Liver (tissue), 2 donors: ENCODE data around the gene GADD45B.
"Not testable (repeated sequence)": the region's sequence is repeated elsewhere in the genome, so short reads cannot be mapped to it uniquely, and the experiment has no call there.

Experiments
- YY1 ChIP-seq: IDR thresholded peaks from 2 replicates; pipeline ENCODE4 v1.6.1; 2016; ENCODE audit warnings: antibody characterized with exemption, mild to moderate bottlenecking
- TF ChIP-seq, protein P1 (sequence below): fragments of 150-350 bp; IDR thresholded peaks from 2 replicates; pipeline ENCODE4 v1.5.1; 2017; ENCODE audit warnings: improper control_type of control experiment, low read depth, low read length; ENCODE audit not compliant: missing input control
- donor health status: healthy.

DNA sequence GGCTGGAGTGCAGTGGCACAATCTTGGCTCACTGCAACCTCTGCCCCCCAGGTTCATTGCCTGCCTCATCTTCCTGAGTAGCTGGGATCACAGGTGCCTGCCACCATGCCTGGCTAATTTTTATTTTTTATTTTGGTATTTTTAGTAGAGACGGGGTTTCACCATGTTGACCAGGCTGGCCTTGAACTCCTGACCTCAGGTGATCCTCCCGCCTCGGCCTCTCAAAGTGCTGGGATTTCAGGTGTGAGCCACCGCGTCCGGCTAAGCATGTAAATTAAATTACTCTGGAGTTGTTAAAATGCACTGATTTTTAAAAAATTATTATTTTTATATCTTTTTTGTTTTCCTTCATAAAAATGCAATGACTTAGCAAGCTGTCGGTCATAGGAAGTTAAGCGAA lies 30.7 kb downstream of the GADD45B start:
- TF ChIP-seq, protein P1, sequence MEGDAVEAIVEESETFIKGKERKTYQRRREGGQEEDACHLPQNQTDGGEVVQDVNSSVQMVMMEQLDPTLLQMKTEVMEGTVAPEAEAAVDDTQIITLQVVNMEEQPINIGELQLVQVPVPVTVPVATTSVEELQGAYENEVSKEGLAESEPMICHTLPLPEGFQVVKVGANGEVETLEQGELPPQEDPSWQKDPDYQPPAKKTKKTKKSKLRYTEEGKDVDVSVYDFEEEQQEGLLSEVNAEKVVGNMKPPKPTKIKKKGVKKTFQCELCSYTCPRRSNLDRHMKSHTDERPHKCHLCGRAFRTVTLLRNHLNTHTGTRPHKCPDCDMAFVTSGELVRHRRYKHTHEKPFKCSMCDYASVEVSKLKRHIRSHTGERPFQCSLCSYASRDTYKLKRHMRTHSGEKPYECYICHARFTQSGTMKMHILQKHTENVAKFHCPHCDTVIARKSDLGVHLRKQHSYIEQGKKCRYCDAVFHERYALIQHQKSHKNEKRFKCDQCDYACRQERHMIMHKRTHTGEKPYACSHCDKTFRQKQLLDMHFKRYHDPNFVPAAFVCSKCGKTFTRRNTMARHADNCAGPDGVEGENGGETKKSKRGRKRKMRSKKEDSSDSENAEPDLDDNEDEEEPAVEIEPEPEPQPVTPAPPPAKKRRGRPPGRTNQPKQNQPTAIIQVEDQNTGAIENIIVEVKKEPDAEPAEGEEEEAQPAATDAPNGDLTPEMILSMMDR: not testable (repeated sequence)
- not testable (repeated sequence) for TF ChIP-seq YY1
